IPS-NIHi7 (cell line): Measurements from ENCODE around the gene ARHGEF37.

Source experiments
- DNase-seq: peaks from one replicate; pipeline ENCODE4 v3.0.0; 2012; ENCODE audit warnings: mixed read lengths; ENCODE audit errors: extremely low spot score

ARHGEF37 gene

GRCh38 chr5:149600932-149601331 is 19.6 kb downstream of the ARHGEF37 start:
- DNase-seq: no peak

- no peak for DNase-seq
These were observed 21.9 kb downstream of the ARHGEF37 start for GRCh38 chr5:149603210-149603609.

GRCh38 chr5:149603920-149604319 is 22.6 kb downstream of the ARHGEF37 start:
- DNase-seq: no peak

GRCh38 chr5:149604321-149604720 is 23.0 kb downstream of the ARHGEF37 start:
- no peak for DNase-seq

GRCh38 chr5:149605354-149605997 is 24.2 kb downstream of the ARHGEF37 start:
- DNase-seq: no peak

GRCh38 chr5:149605998-149606724 is 24.9 kb downstream of the ARHGEF37 start:
- DNase-seq: no peak

GRCh38 chr5:149608936-149609545 is 27.7 kb downstream of the ARHGEF37 start:
- no peak for DNase-seq

GRCh38 chr5:149609640-149610219 is 28.4 kb downstream of the ARHGEF37 start:
- DNase-seq: no peak

GRCh38 chr5:149610589-149611255 is 29.4 kb downstream of the ARHGEF37 start:
- DNase-seq: no peak

GRCh38 chr5:149611326-149611725 is 30.0 kb downstream of the ARHGEF37 start:
- DNase-seq: no peak

GRCh38 chr5:149614034-149614907 is 33.0 kb downstream of the ARHGEF37 start:
- no peak for DNase-seq

GRCh38 chr5:149615976-149616375 is 34.7 kb downstream of the ARHGEF37 start:
- DNase-seq: no peak

- DNase-seq: no peak
These were observed 35.5 kb downstream of the ARHGEF37 start for GRCh38 chr5:149616727-149617285.

GRCh38 chr5:149617760-149618306 is 36.5 kb downstream of the ARHGEF37 start:
- no peak for DNase-seq

GRCh38 chr5:149618581-149619248 is 37.4 kb downstream of the ARHGEF37 start:
- DNase-seq: peak; percentile 83

GRCh38 chr5:149621415-149622098 is 40.3 kb downstream of the ARHGEF37 start:
- DNase-seq: no peak

GRCh38 chr5:149622466-149622865 is 41.2 kb downstream of the ARHGEF37 start:
- DNase-seq: no peak

GRCh38 chr5:149623473-149623872 is 42.2 kb downstream of the ARHGEF37 start:
- no peak for DNase-seq

- no peak for DNase-seq
These were observed 45.8 kb downstream of the ARHGEF37 start for GRCh38 chr5:149627070-149627469.
